HG02970 (cell line): ENCODE results near the gene MPC2.
A peak's percentile ranks its signal among the peaks of the same experiment; 100 is the strongest.

Source experiments
- ATAC-seq: cut with Tn5 transposase; IDR thresholded peaks from one replicate; pipeline ENCODE4 v1.9.1; 2021; ENCODE audit warnings: mild to moderate bottlenecking, moderate library complexity, moderate number of reproducible peaks; ENCODE audit not compliant: unreplicated experiment, low FRiP score

Gene MPC2

GRCh38 chr1:167936930-167937708 is at the start of gene MPC2:
Gene MPC2, minus strand, starts transcription at chr1:167937072. Its CDS starts 1,231 bp downstream, at chr1:167935841.
- ATAC-seq = peak; percentile 7

GRCh38 chr1:167984886-167985489 is 48.1 kb upstream of the MPC2 start:
- ATAC-seq = no peak

- no peak for ATAC-seq
Observed at GRCh38 chr1:167983797-167984420, 47.0 kb upstream of the MPC2 start.

- ATAC-seq = no peak
Observed at GRCh38 chr1:167981933-167982332, 45.1 kb upstream of the MPC2 start.

GRCh38 chr1:167977245-167977644 is 40.4 kb upstream of the MPC2 start:
- no peak for ATAC-seq

- ATAC-seq = no peak
Observed at GRCh38 chr1:167974698-167975097, 37.8 kb upstream of the MPC2 start.

- no peak for ATAC-seq
Observed at GRCh38 chr1:167973832-167974231, 37.0 kb upstream of the MPC2 start.

- ATAC-seq = no peak
Observed at GRCh38 chr1:167968569-167968968, 31.7 kb upstream of the MPC2 start.

GRCh38 chr1:167966050-167966449 is 29.2 kb upstream of the MPC2 start:
- ATAC-seq = no peak

- no peak for ATAC-seq
Observed at GRCh38 chr1:167964646-167965045, 27.8 kb upstream of the MPC2 start.

GRCh38 chr1:167957710-167958109 is 20.8 kb upstream of the MPC2 start:
- no peak for ATAC-seq

GRCh38 chr1:167955915-167956314 is 19.0 kb upstream of the MPC2 start:
- no peak for ATAC-seq

- no peak for ATAC-seq
Observed at GRCh38 chr1:167950569-167950968, 13.7 kb upstream of the MPC2 start.

- ATAC-seq = no peak
Observed at GRCh38 chr1:167949785-167950184, 12.9 kb upstream of the MPC2 start.

GRCh38 chr1:167947733-167948132 is 10.9 kb upstream of the MPC2 start:
- no peak for ATAC-seq

GRCh38 chr1:167943541-167943940 is 6.7 kb upstream of the MPC2 start:
- no peak for ATAC-seq

GRCh38 chr1:167940264-167940663 is 3.4 kb upstream of the MPC2 start:
- no peak for ATAC-seq

- no peak for ATAC-seq
Observed at GRCh38 chr1:167938080-167938636, 1.3 kb upstream of the MPC2 start.

- ATAC-seq = no peak
Observed at GRCh38 chr1:167937709-167938010, 788 bp upstream of the MPC2 start.

- peak; percentile 83 for ATAC-seq
Observed at GRCh38 chr1:167936068-167936929, 573 bp downstream of the MPC2 start, which contains the start of gene DCAF6. Gene DCAF6, plus strand, starts transcription at chr1:167936683. Its CDS starts 229 bp downstream, at chr1:167936912.
